Measurements from ENCODE around the gene PARP1. TPM values are rescaled to one million over a fixed set of nuclear protein-coding genes. Genes with fewer than 3 reads are reported as not detected.

PARP1 gene
- total RNA-seq, 1 donor from 2014 or later: 37.1 TPM

DNA sequence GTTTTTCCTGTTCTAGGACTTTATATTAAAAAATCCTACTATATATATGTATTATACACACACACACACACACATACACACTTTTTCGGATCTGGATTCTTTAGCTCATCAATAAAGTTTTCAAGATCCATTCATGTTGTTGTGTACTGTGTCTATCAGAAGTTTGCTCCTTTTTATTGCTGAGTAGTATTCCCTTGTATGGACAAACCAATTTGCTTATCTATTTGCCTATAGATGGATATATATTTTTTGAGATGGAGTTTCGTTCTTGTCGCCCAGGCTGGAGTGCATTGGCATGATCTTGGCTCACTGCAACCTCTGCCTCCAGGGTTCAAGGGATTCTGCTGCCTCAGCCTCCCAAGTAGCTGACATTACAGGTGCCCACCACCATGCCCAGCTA, 78.7 kb downstream of the PARP1 start:
- DNase-seq (ENCODE audit: low spot score in 2 of 2): no peak
- no peaks in the 10 kb centered on the region for H3K36me3 ChIP-seq
- H3K27ac ChIP-seq: no peak overlapping the region
- intact Hi-C loops (cut with DNase I): no loop called here
- no peaks in the 10 kb centered on the region for H3K27me3 ChIP-seq
- H3K9me3 ChIP-seq: no peaks in the 10 kb centered on the region
- H3K4me3 ChIP-seq: no peak overlapping the region
- TF ChIP-seq, protein P1, sequence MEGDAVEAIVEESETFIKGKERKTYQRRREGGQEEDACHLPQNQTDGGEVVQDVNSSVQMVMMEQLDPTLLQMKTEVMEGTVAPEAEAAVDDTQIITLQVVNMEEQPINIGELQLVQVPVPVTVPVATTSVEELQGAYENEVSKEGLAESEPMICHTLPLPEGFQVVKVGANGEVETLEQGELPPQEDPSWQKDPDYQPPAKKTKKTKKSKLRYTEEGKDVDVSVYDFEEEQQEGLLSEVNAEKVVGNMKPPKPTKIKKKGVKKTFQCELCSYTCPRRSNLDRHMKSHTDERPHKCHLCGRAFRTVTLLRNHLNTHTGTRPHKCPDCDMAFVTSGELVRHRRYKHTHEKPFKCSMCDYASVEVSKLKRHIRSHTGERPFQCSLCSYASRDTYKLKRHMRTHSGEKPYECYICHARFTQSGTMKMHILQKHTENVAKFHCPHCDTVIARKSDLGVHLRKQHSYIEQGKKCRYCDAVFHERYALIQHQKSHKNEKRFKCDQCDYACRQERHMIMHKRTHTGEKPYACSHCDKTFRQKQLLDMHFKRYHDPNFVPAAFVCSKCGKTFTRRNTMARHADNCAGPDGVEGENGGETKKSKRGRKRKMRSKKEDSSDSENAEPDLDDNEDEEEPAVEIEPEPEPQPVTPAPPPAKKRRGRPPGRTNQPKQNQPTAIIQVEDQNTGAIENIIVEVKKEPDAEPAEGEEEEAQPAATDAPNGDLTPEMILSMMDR (IDR thresholded peaks at IDR 0.05): no peak
- H3K4me1 ChIP-seq: no peaks in the 10 kb centered on the region

DNA sequence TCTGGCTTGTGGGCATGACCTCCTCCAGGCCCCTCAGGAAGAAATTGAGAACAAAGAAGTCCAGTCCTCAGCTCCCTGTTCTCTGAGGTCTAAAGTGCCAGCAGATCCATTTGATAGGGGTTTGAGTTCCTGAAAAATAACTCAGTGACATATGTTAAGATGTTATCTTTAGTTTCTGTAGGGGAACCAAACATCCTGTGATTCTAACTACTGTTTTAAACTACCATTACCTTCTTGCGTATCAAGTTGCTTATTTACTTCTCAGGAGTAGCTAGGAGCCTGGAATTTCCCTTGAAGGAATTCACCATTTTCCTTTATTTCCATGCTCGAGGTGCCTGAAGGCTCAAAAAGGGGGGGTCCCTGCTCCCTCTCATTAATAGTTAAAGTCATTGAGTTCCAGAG, 80.1 kb downstream of the PARP1 start:
- no peaks in the 10 kb centered on the region for H3K9me3 ChIP-seq
- H3K4me3 ChIP-seq: no peak overlapping the region
- H3K36me3 ChIP-seq: no peaks in the 10 kb centered on the region
- intact Hi-C loops (cut with DNase I): no loop called here
- H3K27ac ChIP-seq: no peak overlapping the region
- no peak for DNase-seq (ENCODE audit: low spot score in 2 of 2)
- H3K27me3 ChIP-seq: no peaks in the 10 kb centered on the region
- H3K4me1 ChIP-seq: no peaks in the 10 kb centered on the region
- TF ChIP-seq, protein P1 (IDR thresholded peaks at IDR 0.05): no peak

DNA sequence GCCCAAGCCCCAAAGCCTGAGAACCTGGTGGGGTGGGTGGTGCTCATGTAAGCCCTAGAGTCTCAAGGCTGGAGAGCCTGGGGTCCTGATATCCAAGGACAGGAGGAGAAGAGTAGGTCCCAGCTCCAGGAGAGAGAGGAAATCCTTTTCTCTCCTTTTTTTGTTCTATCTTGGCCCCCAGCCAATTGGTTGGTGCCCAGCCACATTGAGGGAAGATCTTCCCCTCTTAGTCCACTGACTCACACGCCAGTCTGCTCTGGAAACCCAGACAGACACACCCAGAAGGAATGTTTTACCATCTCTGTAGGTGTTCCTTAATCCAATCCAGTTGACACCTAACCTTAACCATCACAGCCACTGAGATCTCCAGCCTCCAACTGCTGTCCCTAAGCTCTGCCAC, 82.7 kb downstream of the PARP1 start:
- H3K4me3 ChIP-seq: no peak overlapping the region
- no peaks in the 10 kb centered on the region for H3K9me3 ChIP-seq
- H3K27me3 ChIP-seq: no peaks in the 10 kb centered on the region
- intact Hi-C loops (cut with DNase I): no loop called here
- TF ChIP-seq, protein P1 (IDR thresholded peaks at IDR 0.05): no peak
- DNase-seq (ENCODE audit: low spot score in 2 of 2): no peak
- H3K36me3 ChIP-seq: no peaks in the 10 kb centered on the region
- no peak overlapping the region for H3K27ac ChIP-seq
- no peaks in the 10 kb centered on the region for H3K4me1 ChIP-seq

DNA sequence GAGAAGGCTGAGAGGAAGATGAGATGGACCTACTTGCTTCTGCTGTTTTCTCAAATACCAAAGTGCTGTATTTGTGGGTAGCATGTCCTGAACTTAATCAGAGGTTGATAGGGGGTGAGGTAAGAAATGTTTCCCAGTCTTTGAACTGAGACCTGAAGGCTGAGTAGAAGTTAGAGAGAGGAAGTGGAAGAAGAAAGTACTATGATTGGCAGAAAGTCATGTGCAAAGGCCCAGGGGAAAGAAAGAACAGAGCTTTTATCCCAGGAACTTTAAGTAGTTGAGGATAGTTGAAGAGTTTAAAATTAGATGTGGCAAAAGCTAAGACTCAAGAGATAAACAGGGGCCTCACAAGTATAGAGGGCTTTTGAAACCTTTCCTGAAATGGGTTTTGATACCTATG, 83.4 kb downstream of the PARP1 start:
- intact Hi-C loops (cut with DNase I): no loop called here
- H3K4me3 ChIP-seq: no peak overlapping the region
- H3K27me3 ChIP-seq: no peaks in the 10 kb centered on the region
- H3K27ac ChIP-seq: no peak overlapping the region
- no peaks in the 10 kb centered on the region for H3K9me3 ChIP-seq
- H3K36me3 ChIP-seq: no peaks in the 10 kb centered on the region
- TF ChIP-seq, protein P1 (IDR thresholded peaks at IDR 0.05): no peak
- H3K4me1 ChIP-seq: no peaks in the 10 kb centered on the region
- DNase-seq (ENCODE audit: low spot score in 2 of 2): no peak

DNA sequence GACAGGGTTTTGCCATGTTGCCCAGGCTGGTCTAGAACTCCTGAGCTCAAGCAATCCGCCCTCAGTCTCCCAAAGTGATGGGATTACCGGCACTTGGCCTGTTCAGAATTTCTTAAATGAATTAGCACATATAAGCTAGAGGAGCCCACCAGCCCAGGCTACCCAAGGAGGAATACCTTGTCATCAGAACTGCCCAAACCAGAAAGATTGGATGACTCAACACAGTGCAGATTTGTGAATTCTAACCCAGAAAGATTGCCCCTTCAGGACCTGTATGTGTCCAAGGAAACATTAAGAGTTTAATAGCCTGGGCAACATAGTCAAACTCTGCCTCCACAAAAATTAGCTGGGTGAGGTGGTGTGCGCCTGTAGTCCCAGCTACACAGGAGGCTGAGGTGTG, 84.9 kb downstream of the PARP1 start:
- Histone ChIP-seq H3K27ac (no peak overlapping the region), H3K36me3 (no peaks in the 10 kb centered on the region), H3K4me3 (no peak overlapping the region), H3K9me3 (no peaks in the 10 kb centered on the region), H3K27me3 (no peaks in the 10 kb centered on the region), H3K4me1 (no peaks in the 10 kb centered on the region)
- no peak for DNase-seq (ENCODE audit: low spot score in 2 of 2)
- TF ChIP-seq, protein P1 (IDR thresholded peaks at IDR 0.05): no peak
- intact Hi-C loops (cut with DNase I): no loop called here

DNA sequence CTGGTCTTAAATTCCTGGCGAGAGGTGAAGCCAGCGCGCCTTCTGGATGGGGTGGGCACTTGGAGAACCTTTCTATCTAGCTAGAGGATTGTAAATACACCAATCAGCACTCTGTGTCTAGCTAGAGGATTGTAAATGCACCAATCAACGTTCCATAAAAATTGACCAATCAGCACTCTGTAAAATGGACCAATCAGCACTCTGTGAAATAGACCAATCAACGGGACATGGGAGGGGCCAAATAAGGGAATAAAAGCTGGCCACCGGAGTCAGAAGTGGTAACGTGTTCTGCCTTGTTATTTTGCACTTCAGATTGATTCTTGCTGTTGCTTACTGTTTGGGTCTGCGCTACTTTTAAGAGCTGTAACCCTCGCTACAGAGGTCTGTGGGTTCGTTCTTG, 87.0 kb downstream of the PARP1 start:
- no peaks in the 10 kb centered on the region for H3K9me3 ChIP-seq
- no peak overlapping the region for H3K4me3 ChIP-seq
- no peak overlapping the region for H3K27ac ChIP-seq
- TF ChIP-seq, protein P1 (IDR thresholded peaks at IDR 0.05): no peak
- intact Hi-C loops (cut with DNase I): no loop called here
- no peaks in the 10 kb centered on the region for H3K36me3 ChIP-seq
- H3K4me1 ChIP-seq: no peaks in the 10 kb centered on the region
- DNase-seq (ENCODE audit: low spot score in 2 of 2): no peak
- no peaks in the 10 kb centered on the region for H3K27me3 ChIP-seq

Data from ascending aorta (tissue), 2 donors.